Measurements from ENCODE around the gene ESR1. TPM values are rescaled to one million over a fixed set of nuclear protein-coding genes. Genes with fewer than 3 reads are reported as not detected.
"Not testable (repeated sequence)": the region's sequence is repeated elsewhere in the genome, so short reads cannot be mapped to it uniquely, and the experiment has no call there.

The ESR1 gene
- total RNA-seq, 2 donors from 2014 or later, result 0.16 to 1.3 TPM

GRCh38 chr6:151867361-151867869 lies 59.9 kb downstream of the ESR1 start:
- Mint-ChIP-seq H3K36me3 (peaks cover 0 to 11% of the 10 kb centered on the region in 2 donors), H3K9me3 (peaks cover 9 to 12% of the 10 kb centered on the region in 2 donors)
- ATAC-seq; H3K27ac Mint-ChIP-seq; DNase-seq (ENCODE audit: low spot score in 2 of 2): not testable (repeated sequence)

- H3K27ac Mint-ChIP-seq, result no peak overlapping the region
- H3K36me3 Mint-ChIP-seq, result peaks cover 0 to 6% of the 10 kb centered on the region in 2 donors
- H3K9me3 Mint-ChIP-seq, result peaks cover 9 to 12% of the 10 kb centered on the region in 2 donors
- ATAC-seq (no peak), DNase-seq (ENCODE audit: low spot score in 2 of 2) (no peak)
These were observed 61.9 kb downstream of the ESR1 start for GRCh38 chr6:151869345-151869744.

- peaks cover 0 to 6% of the 10 kb centered on the region in 2 donors for H3K36me3 Mint-ChIP-seq
- DNase-seq (ENCODE audit: low spot score in 2 of 2) (no peak), ATAC-seq (no peak)
- no peak overlapping the region for H3K27ac Mint-ChIP-seq
- peaks cover 9 to 12% of the 10 kb centered on the region in 2 donors for H3K9me3 Mint-ChIP-seq
These were observed 62.3 kb downstream of the ESR1 start for GRCh38 chr6:151869787-151870186.

GRCh38 chr6:151870375-151870774 lies 62.9 kb downstream of the ESR1 start:
- no peak for ATAC-seq
- no peak for DNase-seq (ENCODE audit: low spot score in 2 of 2)
- peaks cover 9 to 12% of the 10 kb centered on the region in 2 donors for H3K9me3 Mint-ChIP-seq
- H3K36me3 Mint-ChIP-seq, result peaks cover 0 to 6% of the 10 kb centered on the region in 2 donors
- no peak overlapping the region for H3K27ac Mint-ChIP-seq

GRCh38 chr6:151875524-151875923 lies 68.0 kb downstream of the ESR1 start:
- Mint-ChIP-seq H3K36me3 (no peaks in the 10 kb centered on the region), H3K9me3 (peaks cover 3 to 4% of the 10 kb centered on the region in 2 donors), H3K27ac (no peak overlapping the region)
- DNase-seq (ENCODE audit: low spot score in 2 of 2) (no peak), ATAC-seq (no peak)

GRCh38 chr6:151876122-151876521 lies 68.6 kb downstream of the ESR1 start:
- no peak for DNase-seq (ENCODE audit: low spot score in 2 of 2)
- ATAC-seq, result no peak
- Mint-ChIP-seq H3K27ac (no peak overlapping the region), H3K9me3 (peaks cover 3 to 4% of the 10 kb centered on the region in 2 donors), H3K36me3 (no peaks in the 10 kb centered on the region)

- no peak overlapping the region for H3K27ac Mint-ChIP-seq
- no peaks in the 10 kb centered on the region for H3K36me3 Mint-ChIP-seq
- H3K9me3 Mint-ChIP-seq, result no peaks in the 10 kb centered on the region
- DNase-seq (ENCODE audit: low spot score in 2 of 2), result no peak
- ATAC-seq, result no peak
These were observed 70.0 kb downstream of the ESR1 start for GRCh38 chr6:151877458-151877857.

- no peak for DNase-seq (ENCODE audit: low spot score in 2 of 2)
- no peaks in the 10 kb centered on the region for H3K36me3 Mint-ChIP-seq
- H3K27ac Mint-ChIP-seq, result no peak overlapping the region
- H3K9me3 Mint-ChIP-seq, result no peaks in the 10 kb centered on the region
- no peak for ATAC-seq
These were observed 73.7 kb downstream of the ESR1 start for GRCh38 chr6:151881231-151881630.

GRCh38 chr6:151882206-151882605 lies 74.7 kb downstream of the ESR1 start:
- no peak overlapping the region for H3K27ac Mint-ChIP-seq
- H3K9me3 Mint-ChIP-seq, result no peaks in the 10 kb centered on the region
- no peaks in the 10 kb centered on the region for H3K36me3 Mint-ChIP-seq
- DNase-seq (ENCODE audit: low spot score in 2 of 2), result no peak
- no peak for ATAC-seq

GRCh38 chr6:151885234-151885633 lies 77.8 kb downstream of the ESR1 start:
- no peak for ATAC-seq
- H3K36me3 Mint-ChIP-seq, result no peaks in the 10 kb centered on the region
- no peaks in the 10 kb centered on the region for H3K9me3 Mint-ChIP-seq

GRCh38 chr6:151891524-151891923 lies 84.0 kb downstream of the ESR1 start:
- no peak for DNase-seq (ENCODE audit: low spot score in 2 of 2)

More at GRCh38 chr6:151885234-151885633, 77.8 kb downstream of the ESR1 start:
- no peak for DNase-seq (ENCODE audit: low spot score in 2 of 2)
- no peak overlapping the region for H3K27ac Mint-ChIP-seq

GRCh38 chr6:151894426-151894825 lies 86.9 kb downstream of the ESR1 start:
- not testable (repeated sequence) for ATAC-seq; H3K27ac Mint-ChIP-seq; DNase-seq (ENCODE audit: low spot score in 2 of 2)
- Mint-ChIP-seq H3K36me3 (peaks cover 0 to 16% of the 10 kb centered on the region in 2 donors), H3K9me3 (peaks cover 9 to 20% of the 10 kb centered on the region in 2 donors)

More at GRCh38 chr6:151891524-151891923, 84.0 kb downstream of the ESR1 start:
- Mint-ChIP-seq H3K9me3 (peaks cover 6 to 10% of the 10 kb centered on the region in 2 donors), H3K27ac (no peak overlapping the region), H3K36me3 (peaks cover 0 to 7% of the 10 kb centered on the region in 2 donors)
- ATAC-seq, result no peak

GRCh38 chr6:151899221-151899620 lies 91.7 kb downstream of the ESR1 start:
- not testable (repeated sequence) for ATAC-seq

GRCh38 chr6:151899796-151900195 lies 92.3 kb downstream of the ESR1 start:
- Mint-ChIP-seq H3K9me3 (peaks cover 13 to 27% of the 10 kb centered on the region in 2 donors), H3K36me3 (peaks cover 7 to 26% of the 10 kb centered on the region in 2 donors)
- not testable (repeated sequence) for H3K27ac Mint-ChIP-seq; ATAC-seq; DNase-seq (ENCODE audit: low spot score in 2 of 2)

More at GRCh38 chr6:151899221-151899620, 91.7 kb downstream of the ESR1 start:
- Mint-ChIP-seq H3K36me3 (peaks cover 7 to 28% of the 10 kb centered on the region in 2 donors), H3K9me3 (peaks cover 13 to 27% of the 10 kb centered on the region in 2 donors)
- not testable (repeated sequence) for H3K27ac Mint-ChIP-seq; DNase-seq (ENCODE audit: low spot score in 2 of 2)

- Mint-ChIP-seq H3K9me3 (peaks cover 13 to 27% of the 10 kb centered on the region in 2 donors), H3K27ac (no peak overlapping the region), H3K36me3 (peaks cover 7 to 22% of the 10 kb centered on the region in 2 donors)
- ATAC-seq, result no peak
- no peak for DNase-seq (ENCODE audit: low spot score in 2 of 2)
These were observed 92.8 kb downstream of the ESR1 start for GRCh38 chr6:151900256-151900655.

- ATAC-seq, result no peak
These were observed 93.5 kb downstream of the ESR1 start for GRCh38 chr6:151901009-151901411.

GRCh38 chr6:151904631-151905030 lies 97.1 kb downstream of the ESR1 start:
- DNase-seq (ENCODE audit: low spot score in 2 of 2), result no peak
- Mint-ChIP-seq H3K36me3 (peaks cover 7 to 12% of the 10 kb centered on the region in 2 donors), H3K27ac (no peak overlapping the region), H3K9me3 (peaks cover 4 to 8% of the 10 kb centered on the region in 2 donors)
- no peak for ATAC-seq

More at GRCh38 chr6:151901009-151901411, 93.5 kb downstream of the ESR1 start:
- no peak overlapping the region for H3K27ac Mint-ChIP-seq
- peaks cover 7 to 21% of the 10 kb centered on the region in 2 donors for H3K36me3 Mint-ChIP-seq
- no peak for DNase-seq (ENCODE audit: low spot score in 2 of 2)
- peaks cover 12 to 23% of the 10 kb centered on the region in 2 donors for H3K9me3 Mint-ChIP-seq

GRCh38 chr6:151905072-151905471 lies 97.6 kb downstream of the ESR1 start:
- DNase-seq (ENCODE audit: low spot score in 2 of 2), result no peak
- peaks cover 2 to 8% of the 10 kb centered on the region in 2 donors for H3K36me3 Mint-ChIP-seq
- H3K9me3 Mint-ChIP-seq, result peaks cover 2 to 5% of the 10 kb centered on the region in 2 donors
- no peak overlapping the region for H3K27ac Mint-ChIP-seq
- no peak for ATAC-seq

Data from activated naive CD4-positive, alpha-beta T cell treated with anti-CD3 and anti-CD28 coated beads, Interleukin-2, amount 50 U/mL, for 72 hours (primary cell).